T47D (cell line): ENCODE measurements around the gene DYRK4.

Experiments used
- DNase-seq, 2 experiments: peaks; one replicate each; pipeline versions ENCODE4 v3.0.0 to v3.0.0-alpha.2; 2011 to 2012; ENCODE audit warnings: low read depth in 1 of 2, low spot score in 1 of 2
- JUND ChIP-seq: IDR thresholded peaks from 2 replicates; pipeline ENCODE4 v1.6.1; 2012; ENCODE audit warnings: low read depth
- in situ Hi-C: cut with HindIII; loops from 2 replicates; pipeline ENCODE4 v1.10.0; 2016; ENCODE audit warnings: low sequenced_read_pairs, low pct_unique_long_range_greater_than_20kb

Gene DYRK4

DNA sequence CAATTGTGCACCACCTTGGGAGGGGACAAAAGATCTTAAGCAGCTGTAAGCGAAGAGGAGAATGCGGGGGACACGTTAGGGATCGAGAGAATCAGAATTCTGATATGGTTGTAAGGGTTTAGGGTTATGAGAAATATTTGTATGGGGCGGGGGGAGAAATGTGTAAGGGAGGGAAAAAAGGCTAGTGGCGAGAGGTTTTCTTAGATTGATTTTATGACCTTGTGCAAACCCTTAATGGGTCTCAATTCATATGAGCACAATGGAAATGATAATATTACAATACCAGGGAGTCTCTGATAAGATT is 87.3 kb downstream of the DYRK4 start:
- TF ChIP-seq JUND, result no peak
- no peak for DNase-seq
- in situ Hi-C loops, result no loop called here

DNA sequence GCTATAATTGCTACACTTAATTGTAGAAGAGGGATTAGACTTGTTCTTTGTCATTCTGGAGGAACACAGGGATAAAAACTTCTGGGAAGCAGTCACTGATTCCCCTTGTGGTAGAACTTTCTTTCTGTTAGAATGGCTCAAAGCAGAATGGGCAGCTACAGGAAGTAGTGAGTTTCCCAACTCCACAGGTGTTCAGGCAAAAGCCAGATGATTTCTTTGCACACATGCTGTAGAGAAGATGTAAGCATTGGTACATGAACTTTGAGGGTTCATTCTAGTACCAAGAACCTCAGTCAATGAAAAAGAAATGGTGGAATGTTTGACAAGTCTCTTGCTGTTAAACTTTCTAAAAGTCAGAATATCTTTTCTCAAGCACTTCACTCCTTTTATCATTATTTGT is 91.2 kb downstream of the DYRK4 start:
- DNase-seq, result no peak
- in situ Hi-C loops, result no loop called here
- TF ChIP-seq JUND, result no peak

DNA sequence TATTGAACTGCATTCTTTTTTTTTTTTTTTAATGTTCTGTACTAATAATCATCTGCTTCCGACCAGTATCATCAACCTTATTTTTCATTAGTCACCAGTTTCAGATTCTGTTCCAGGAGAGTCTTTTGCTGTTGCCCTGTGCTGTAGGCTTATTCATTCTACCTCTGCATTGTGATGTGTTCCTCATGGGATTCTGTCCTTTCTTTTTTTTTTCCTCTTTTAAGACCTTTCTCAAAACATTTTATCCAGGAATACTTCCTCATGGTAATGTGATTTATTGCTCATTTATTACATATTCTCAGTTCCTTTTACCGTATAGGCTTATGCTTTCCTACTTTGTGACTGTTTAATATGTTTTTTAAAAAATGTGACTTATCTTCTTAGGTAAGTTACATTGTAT is 91.7 kb downstream of the DYRK4 start:
- no peak for DNase-seq
- TF ChIP-seq JUND, result no peak
- in situ Hi-C loops, result no loop called here
